HG02623 (cell line): ENCODE measurements around the gene TMEM72.

ENCODE experiments used
- ATAC-seq: cut with Tn5 transposase; IDR thresholded peaks from one replicate; pipeline ENCODE4 v1.9.1; 2021; ENCODE audit warnings: moderate library complexity; ENCODE audit not compliant: unreplicated experiment

Gene TMEM72

DNA sequence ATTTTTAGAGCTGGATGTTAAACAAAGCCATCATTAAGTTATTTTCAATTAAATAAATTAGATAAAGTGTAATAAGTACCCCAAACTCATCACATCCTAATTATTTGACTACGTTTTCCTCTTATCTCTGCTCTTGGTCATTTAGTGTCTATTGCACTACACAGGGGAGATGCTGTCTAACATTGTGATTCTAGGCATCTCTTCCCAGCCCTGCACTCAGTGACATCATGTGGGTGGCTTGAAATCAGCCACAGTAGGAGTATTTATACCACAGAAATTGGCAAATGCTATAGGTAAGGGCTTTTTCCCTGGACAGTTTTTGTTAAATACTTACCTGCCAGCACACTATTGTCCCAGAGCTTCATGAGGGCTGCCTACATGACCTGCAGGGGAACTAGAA, 21.3 kb upstream of the TMEM72 start:
- ATAC-seq: no peak

DNA sequence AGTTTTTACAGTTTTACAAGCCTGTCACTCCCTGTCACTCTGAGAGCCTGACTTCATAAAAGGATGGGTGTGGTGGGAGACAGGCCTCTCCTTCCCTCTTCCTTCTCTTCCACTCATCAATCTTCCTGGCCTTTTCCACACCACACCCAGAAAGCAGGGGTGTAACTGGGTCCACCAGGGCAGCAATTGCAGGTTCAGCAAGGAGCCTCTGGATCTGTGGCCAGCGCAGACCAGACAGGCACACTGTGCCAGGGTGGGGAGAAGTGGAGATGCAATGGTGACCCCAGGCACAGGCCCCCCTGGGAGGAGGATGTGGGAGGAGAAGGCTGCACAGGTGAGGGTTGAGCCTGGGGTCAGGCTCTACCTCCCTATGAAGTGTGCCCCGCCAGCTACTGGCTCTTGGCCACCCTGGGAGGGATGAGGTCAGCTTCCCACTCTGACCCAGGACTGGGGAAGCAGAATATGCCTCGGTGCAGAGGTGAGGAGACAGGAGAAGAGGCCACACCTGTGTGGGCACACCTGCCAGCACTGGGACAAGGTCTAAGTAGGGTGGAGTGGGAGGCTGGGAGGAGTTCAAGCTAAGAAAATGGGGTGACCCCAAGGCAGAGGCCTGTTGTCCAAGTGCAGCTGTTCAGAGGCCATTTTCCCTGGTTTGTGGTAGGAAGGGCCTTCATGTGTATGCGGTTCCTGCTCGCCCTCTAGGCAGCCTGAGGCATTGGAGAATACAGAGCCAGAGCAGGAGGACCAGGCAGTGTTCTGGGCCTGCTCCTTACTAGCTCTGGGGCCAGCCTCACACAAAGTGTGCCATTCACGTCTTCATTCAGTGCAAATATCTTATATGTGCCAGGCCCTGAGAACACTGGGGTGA, 20.2 kb upstream of the TMEM72 start:
- ATAC-seq: no peak

DNA sequence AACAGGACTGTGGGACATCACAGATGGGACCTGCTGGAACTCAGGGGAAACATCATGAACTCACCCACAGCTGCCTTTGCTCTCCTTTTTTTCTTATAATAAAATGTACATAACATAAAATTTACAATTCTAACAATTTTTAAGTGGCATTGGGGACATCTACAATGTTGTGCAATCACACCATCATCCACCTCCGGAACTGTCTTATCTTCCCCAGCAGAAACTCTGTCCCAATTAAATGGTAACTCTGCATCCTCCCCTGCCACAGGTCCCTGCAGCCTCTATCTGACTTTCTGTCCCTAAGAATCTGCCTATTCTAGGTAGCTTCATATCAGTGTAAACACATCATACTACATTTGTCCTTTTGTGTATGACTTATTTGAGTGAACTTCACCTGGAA, 19.4 kb upstream of the TMEM72 start:
- ATAC-seq: no peak

DNA sequence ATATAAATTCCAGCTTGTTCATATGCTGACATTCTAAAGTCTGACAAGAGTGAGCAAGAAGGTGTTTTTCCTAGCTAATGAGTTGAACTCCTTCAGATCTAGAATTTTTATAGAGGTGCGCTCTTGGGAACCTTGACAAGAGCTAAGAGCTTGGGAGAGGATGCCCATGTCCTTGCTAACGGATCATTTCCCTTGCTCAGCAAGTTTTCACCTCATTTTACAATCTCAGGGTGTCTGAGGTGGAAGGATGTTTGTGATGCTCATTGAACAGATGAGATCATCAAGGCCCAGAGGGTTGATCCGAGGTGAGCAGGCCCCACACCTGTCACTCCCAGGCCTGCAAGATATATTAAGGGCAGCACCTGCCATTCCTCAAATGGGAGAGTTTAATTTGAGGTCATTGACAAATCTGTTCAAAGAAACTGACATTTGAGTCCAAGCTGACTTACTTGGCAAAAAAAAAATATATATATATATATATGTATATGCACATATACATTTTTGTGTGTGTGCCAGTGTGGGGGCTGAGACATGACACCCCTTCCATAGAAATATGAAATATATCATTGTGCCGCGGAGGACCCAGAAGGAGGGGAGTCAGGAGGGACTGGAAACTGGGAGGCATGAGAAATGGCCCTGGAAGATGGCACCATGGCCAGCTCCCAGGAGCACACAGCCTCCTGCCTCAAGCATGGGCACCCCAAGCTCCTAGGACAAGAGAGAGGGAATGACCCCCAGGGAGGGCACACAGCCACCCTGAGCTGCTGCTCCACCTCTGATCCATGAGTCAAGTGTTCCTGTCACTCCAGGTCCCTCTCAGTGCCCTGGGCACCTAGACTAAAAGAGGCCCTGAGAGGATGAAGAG, 17.3 kb upstream of the TMEM72 start:
- ATAC-seq: no peak

DNA sequence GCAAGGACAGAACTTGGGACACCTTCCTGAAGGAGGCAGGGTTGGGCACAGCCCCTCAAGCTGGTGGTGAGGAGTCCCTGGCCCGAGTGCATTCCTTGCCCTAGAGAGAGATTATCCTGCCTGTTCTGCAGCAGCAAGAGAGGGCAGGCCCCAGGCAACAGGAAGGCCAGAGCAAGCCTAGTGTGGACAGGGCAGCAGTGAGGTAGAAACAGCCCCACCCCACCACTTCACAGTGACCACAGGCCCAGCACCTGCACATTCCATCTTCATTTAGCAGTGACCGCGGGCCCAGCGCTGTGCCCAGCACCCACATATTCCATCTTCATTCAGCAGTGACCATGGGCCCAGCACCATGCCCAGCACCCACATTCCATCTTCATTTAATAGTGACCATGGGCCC, 16.4 kb upstream of the TMEM72 start:
- no peak for ATAC-seq

DNA sequence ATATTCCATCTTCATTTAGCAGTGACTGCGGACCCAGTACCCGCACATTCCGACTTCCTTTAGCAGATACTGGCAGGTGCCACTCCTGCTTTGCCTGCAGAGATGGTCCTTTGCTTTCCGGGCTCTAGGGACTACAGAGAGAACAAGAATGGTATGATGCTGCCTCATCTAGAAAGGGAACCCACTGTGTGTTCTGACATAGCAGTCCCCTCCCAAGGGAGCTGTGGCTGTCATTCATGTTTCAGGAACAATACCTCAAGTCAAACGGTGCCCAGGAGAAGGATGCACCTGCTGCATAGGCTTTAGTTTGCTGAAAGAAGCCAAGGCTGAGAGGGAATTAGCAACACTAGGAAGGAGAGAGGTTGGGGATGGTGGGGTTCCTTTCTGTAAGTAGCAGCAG, 15.9 kb upstream of the TMEM72 start:
- no peak for ATAC-seq

DNA sequence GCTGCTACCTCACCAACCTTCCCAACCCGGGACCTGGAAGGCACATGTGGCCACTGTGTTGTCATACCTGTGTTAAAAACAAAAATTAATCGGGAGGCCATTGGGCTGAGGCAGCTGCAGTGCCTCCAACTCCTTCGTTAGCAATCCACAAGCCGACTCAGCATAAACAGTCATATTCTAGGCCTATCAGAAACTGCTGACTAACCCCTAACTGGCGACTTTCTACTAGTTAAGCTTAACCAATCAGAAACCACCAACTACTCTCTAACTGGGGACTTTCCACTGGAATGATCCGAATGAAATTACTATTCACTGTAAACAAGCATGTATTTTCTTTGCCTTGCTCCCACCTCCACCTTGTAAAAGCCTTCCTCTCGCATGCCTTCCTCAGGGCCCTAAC, 14.1 kb upstream of the TMEM72 start:
- no peak for ATAC-seq

DNA sequence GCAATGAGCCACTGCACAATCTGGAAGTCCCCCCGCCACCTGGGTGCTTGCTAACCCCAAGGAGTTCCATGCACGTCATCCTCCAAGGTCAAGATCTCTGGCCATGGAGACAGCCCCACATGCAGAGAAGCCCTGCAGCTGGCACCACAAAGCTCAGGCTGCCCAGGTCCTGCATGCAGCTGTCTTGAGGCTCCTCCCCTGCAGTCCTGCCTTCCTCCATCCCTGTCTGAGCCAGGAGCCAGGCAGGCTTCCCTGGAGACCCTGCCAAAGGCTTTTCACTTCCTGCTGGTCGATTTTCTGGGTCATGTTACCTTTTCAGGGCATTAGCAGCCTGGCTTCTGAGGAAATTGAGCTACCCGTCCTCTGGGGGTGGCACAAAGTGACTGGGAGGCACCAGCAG, 12.5 kb upstream of the TMEM72 start:
- no peak for ATAC-seq

DNA sequence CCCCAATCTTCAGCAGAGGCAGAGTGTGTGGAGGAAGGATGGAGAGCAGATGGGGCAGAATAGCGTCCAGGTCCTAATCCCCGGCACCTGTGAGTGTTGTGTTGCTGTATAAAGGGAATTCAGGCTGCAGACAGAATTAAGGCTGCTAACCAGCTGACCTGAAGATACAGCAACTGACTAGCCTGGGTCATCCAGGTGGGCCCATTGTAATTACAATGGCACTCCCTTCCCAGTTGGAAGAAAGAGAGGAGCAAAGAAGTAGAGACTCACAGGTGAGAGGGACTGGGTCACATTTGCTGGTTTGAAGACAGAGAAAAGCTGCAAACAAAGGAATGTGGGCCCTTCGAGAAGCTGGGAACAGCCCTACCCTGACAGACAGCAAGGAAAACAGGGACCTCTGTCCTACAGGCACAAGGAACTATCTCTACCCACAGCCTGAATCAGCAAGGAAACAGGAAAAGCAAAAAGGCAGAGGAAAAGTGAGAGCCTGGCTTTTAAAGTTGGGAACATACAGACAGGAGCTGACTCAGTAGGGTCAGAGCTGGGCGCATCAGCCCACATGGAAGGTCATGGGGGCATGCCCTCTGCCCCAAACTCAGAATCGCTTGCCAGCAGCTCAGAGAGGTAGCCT, 11.6 kb upstream of the TMEM72 start:
- no peak for ATAC-seq

DNA sequence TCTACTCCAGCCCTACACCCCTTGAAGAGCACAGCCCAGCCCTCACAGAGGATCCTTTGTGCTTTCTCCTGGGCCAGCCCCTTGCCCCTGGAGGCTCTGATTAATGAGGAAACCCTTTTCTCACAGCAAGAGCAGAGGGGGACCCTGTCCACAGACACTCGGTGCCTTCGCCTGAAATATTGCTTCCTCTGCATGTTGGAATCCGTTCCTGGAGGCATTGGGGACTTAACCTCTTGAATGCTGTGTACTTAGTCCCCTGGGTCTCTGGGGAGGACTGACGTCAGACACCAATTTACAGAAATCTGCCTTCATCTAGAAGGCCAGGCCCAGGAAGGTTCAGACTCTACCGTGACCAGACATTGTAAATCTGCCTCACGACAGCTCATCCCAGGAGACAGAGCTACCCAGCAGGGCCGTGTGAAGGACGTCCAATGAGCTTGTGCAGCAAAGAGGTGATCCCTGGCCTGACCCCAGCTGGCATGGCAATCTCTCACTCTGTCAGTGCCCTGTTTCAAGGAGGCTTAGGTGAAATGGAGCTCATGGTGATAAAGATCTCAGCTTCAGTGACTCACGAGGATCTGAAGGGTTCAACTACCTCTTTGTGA, 8.1 kb upstream of the TMEM72 start:
- no peak for ATAC-seq

DNA sequence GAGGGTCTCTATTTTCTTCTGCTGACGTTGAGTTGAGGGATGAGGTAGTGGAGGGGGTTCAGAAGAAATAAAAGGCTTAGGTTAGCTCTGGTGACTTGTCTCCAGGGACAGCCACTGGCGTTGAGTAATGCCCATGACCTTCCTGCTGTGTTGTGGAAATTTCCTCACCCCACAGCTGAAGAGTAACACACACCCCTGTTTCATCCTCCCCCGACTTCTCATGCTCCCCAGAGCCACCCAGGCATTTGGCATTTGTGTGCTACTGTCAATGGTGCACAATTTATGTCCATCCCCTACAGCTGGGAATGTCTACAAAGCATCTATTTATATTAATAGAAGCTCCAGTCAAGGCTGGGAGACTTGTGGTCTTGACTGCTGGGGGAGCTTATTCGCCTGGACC, 4.7 kb upstream of the TMEM72 start:
- no peak for ATAC-seq

DNA sequence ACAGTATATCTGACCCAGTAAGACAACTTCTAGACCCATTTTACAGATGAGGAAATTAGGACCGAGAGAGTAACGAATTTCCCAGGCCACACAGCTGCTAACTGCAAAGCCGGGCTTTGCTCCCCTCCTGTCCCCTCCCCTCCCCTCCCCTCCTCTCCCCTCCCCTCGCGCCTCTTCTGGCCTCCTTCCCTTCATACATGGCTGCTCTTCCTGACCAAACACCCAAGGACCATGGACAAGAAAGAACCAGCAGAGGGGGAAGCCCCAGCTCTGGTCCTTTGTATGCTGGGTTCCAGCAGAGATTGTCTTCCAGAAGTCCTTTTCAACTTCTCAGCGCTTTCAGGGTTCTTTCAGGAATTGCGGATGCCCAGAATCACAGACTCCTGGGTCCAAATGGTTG, 3.6 kb upstream of the TMEM72 start:
- ATAC-seq: no peak

DNA sequence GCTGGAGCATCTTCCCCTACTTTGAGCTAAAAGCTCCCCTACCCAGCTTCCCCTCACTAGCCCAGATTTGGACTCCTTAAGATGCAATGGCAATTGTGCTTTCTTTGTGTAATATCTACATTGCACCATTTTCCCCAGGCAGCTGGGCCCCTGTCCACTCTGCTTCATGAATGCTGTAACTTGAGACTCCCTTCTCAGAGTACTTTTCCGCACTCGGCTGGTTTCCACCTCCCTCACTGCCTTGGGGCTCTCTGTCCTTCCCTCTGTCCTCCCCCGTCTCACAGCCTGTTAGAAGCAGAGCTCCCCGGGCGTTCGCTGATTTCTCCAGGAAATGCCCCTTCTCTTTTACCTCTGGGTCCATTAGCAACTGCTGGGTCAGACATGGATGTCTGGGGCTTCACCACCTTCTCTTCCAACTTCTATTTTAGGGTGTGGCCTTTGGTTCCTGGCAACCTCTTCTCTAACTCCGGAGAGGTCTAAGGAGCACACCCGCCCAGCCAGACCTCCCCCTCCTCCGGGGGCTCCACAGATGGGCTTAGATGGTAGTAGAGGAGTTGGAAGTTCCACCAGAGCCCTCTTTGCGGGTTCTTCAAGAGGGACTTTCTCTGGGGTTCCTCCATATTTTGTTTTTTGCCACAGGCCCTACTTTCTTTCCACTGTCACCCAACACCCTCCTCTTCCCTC, 2.9 kb upstream of the TMEM72 start:
- no peak for ATAC-seq

DNA sequence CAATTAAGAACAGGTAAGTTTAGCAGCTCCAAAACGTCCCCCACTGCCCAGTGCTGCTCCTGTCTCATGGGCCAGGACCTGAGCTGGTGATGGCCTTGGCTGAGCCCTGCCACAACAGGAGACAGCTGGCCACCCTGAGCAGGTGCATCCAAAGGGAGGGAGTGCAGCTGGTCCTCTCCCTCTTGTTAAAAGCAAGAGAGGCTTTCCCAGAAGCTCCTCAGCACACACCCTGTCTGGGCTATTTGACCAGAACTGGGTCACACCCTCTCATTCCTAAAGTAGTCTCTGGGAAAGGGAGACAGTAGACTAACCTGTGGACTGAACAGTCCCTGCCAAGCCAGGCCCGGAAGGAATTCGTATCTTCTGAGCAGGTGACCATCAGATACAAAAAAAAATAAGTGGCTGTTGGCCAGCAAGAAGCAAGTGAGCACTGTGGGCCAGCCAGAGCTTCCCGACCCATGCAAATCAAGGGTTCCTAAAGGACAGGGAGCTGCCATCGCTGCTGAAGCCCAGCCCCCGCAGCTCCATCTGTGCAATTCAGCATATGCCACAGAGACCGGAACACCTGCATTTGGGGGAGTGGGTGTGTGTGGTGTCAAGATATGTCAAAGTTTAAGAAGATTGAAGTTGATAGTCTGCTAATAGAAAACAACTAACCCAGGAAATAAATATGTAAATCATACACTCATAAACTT, 2.1 kb upstream of the TMEM72 start:
- ATAC-seq: no peak

DNA sequence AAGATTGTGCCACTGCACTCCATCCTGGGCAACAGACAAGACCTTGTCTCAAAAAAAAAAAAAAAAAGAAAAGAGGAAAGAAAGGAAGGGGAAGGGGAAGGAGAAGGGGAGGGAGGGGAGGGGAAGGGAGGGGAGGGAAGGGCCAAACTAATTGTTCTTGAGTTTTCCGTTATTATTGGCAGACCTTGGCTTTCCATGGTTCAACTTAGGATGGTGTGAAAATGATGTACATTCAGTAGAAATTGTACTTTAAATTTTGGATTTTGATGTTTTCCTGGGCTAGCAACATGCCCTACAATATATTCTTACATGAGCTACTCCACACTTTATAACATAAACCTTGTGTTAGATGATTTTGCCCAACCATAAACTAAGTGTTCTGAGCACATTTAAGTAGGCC, 1.2 kb upstream of the TMEM72 start:
- no peak for ATAC-seq

DNA sequence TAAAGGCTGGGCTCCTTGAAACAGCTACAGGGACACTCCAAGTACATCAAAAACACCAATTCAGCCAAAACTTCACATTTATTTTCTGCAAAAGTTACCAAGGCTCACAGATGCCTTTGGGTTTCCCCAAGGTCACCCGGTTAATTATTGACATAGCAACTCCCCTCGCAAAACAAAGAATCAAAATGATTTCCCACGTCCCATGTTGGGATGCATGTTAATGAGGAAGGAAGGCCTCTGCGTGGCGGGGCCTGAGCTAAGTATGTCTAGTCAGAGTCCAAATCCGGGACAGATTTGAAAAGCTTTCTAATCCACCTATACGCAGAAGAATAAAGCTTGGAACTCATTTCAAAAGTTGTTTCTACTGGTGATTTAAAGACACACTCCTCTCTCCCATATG, 535 bp upstream of the TMEM72 start:
- ATAC-seq: no peak

DNA sequence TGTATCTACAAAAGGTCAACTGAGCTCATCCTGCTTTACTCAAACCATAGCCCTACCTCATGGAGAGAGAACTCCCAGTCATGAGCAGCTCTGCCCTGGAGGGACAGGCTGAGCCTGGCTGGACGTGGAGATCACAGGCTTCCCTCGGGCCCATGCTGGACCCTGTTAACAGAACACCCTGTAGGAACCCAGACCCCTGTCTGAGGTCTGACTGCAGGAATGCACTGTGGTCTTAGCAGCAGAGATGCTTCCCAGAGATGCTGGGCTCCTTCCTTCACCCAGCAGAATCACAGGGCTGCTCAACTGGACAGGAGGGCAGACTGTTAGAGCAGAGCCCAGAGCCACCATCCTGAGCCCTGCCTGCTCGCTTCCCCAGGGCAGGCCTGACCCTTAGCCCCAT, 814 bp downstream of the TMEM72 start:
- ATAC-seq: no peak

DNA sequence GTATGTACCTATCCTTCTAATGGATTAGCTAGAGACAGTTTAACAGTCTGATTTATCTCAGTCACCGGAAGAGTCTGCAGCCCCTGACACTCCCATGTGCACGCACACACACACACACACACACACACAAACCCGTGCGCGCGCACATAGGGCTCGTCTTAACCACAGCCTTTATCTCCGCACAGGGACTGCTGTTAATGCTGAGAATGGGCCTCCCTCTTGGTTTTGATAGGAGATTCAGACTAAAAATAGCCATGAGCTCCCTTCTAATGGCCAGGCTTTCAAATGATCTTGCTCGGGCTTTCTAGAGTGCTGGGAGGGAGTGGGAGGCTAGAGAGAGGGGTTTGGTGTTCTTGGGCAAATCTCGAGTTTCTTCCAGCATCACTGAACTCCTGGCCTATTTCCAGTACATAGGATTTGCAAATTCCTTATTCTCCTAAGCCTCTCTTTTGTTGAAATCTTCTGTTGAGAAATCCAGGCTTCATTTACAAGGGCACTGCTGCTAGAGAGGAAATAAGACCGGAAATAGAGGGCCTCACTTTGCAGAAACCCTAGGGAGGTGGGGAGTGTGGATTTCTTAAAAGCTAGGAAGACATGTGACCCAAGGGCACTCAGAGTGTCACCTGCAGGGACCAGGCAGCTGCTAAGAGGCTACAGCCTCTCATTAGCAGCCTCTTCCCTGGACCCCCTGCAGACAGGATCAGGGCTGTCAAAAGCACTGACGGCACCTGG, 2.4 kb downstream of the TMEM72 start:
- ATAC-seq: no peak

DNA sequence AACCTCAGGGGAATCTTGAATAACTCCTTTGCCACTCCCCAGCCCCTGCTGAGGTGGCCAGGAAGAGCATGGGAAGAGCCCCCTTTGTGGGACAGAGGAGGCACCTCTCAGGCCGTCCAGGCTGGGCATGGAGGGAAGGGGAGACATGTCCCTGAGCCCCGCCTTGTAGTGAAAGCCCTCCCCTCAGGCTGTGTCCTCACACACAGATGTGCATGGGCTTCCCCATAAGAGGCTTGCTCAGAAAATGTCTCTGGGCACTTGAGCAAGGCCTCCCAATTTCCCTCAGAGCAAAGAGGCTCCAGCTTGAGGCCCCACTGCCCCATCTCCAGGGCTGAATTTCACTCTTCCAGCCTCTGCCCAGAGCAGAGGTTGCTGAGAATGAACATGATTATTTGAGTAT, 3.8 kb downstream of the TMEM72 start:
- ATAC-seq: no peak

DNA sequence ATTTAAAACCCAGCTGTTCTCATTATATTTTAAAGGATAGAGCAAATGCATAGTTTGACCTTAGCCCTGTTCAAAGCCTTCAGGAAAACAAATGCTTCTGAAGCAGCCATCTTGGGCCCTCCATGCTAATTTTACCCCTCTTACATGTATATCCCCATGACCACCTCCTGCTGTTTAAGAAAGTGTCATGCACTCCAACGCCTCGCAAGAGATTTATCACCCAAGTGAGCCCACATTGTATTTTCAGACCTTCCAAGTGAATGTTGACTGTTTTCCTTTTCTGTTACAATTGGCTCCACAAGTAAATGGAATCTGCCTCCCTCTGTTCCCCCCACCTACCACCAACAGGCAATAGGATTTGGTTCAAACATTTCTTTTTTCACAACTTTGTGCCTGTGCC, 5.3 kb downstream of the TMEM72 start:
- ATAC-seq: no peak
